ENCODE results near the gene TNNC1. TPM values are rescaled to one million over a fixed set of nuclear protein-coding genes. Genes with fewer than 3 reads are reported as not detected.

The TNNC1 gene
- total RNA-seq, 1 experiment from 2014 or later = 5.6 TPM

DNA sequence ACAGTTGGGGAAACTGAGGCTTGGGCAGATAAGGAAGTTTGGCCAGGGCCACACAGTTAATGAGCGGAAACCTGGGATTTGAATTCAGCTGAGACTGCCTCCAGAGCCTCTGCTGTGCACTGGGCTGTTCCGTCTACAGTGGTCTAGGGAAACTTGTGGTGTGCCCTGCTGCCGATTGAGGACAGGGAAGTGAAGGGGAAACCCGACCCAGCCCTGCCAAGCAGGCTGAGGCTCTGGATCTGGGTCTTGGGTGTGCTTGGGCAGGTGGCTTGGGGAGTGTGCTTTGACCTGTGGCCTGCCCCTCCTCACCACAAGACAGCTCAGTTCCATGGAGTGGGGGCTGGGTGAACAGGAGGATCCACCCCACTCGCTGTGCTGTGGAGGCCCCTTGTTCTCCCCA is 19.2 kb upstream of the TNNC1 start (continued):
- TF ChIP-seq, protein P1, sequence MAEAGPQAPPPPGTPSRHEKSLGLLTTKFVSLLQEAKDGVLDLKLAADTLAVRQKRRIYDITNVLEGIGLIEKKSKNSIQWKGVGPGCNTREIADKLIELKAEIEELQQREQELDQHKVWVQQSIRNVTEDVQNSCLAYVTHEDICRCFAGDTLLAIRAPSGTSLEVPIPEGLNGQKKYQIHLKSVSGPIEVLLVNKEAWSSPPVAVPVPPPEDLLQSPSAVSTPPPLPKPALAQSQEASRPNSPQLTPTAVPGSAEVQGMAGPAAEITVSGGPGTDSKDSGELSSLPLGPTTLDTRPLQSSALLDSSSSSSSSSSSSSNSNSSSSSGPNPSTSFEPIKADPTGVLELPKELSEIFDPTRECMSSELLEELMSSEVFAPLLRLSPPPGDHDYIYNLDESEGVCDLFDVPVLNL (CRISPR knock-in tag; IDR thresholded peaks at IDR 0.05; ENCODE audit: borderline replicate concordance, low read depth) = no peak
- TF ChIP-seq, protein P2, sequence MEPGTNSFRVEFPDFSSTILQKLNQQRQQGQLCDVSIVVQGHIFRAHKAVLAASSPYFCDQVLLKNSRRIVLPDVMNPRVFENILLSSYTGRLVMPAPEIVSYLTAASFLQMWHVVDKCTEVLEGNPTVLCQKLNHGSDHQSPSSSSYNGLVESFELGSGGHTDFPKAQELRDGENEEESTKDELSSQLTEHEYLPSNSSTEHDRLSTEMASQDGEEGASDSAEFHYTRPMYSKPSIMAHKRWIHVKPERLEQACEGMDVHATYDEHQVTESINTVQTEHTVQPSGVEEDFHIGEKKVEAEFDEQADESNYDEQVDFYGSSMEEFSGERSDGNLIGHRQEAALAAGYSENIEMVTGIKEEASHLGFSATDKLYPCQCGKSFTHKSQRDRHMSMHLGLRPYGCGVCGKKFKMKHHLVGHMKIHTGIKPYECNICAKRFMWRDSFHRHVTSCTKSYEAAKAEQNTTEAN (CRISPR knock-in tag; IDR thresholded peaks at IDR 0.05) = no peak
- TF ChIP-seq, protein P3, sequence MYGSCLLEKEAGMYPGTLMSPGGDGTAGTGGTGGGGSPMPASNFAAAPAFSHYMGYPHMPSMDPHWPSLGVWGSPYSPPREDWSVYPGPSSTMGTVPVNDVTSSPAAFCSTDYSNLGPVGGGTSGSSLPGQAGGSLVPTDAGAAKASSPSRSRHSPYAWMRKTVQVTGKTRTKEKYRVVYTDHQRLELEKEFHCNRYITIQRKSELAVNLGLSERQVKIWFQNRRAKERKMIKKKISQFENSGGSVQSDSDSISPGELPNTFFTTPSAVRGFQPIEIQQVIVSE (CRISPR knock-in tag; IDR thresholded peaks at IDR 0.05; ENCODE audit: borderline replicate concordance) = no peak
- TF ChIP-seq, protein P4, sequence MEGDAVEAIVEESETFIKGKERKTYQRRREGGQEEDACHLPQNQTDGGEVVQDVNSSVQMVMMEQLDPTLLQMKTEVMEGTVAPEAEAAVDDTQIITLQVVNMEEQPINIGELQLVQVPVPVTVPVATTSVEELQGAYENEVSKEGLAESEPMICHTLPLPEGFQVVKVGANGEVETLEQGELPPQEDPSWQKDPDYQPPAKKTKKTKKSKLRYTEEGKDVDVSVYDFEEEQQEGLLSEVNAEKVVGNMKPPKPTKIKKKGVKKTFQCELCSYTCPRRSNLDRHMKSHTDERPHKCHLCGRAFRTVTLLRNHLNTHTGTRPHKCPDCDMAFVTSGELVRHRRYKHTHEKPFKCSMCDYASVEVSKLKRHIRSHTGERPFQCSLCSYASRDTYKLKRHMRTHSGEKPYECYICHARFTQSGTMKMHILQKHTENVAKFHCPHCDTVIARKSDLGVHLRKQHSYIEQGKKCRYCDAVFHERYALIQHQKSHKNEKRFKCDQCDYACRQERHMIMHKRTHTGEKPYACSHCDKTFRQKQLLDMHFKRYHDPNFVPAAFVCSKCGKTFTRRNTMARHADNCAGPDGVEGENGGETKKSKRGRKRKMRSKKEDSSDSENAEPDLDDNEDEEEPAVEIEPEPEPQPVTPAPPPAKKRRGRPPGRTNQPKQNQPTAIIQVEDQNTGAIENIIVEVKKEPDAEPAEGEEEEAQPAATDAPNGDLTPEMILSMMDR (IDR thresholded peaks at IDR 0.05) = no peak
- TF ChIP-seq PRRX2 (CRISPR knock-in tag; IDR thresholded peaks at IDR 0.05) (no peak), SP1 (CRISPR knock-in tag; conservative IDR thresholded peaks at IDR 0.05) (no peak), ZNF396 (CRISPR knock-in tag; IDR thresholded peaks at IDR 0.05; ENCODE audit: borderline replicate concordance) (no peak), ZNF263 (CRISPR knock-in tag; IDR thresholded peaks at IDR 0.05; ENCODE audit: low read depth) (no peak)

DNA sequence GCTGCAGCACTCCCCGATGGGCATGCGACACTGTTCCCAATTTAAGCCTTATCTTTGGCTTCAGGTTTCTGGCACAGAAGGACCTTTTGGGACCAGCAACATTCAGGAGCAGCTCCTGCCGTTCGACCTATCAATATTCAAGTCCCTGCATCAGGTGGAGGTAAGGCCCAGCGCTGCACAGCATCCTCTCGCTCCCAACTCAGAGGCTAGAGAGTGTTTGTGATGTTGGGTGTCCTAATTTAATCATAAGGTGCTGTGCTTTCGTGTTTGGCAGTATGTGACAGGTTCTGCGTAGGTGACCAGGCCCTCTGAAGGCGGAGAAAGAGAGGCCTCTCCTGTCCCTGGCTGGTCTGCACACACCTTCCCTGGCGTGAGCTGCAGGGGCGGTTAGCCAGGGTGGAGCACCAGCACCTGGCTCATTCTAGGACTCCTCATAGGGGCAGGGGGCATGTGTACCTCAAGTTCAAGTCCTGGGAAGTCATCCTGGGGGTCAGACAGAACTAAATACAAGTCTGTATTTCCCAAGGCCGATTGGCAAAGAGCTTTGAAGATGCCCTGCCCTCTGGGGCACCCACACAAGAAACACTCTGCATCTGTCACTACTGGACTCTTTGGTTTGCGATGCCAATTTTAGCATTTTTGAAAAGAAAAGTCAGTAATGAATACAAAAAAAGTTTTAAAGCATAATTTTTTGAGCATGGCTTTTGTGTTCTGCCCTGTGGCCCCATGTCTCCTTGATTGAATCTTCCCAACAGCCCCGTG is 18.6 kb upstream of the TNNC1 start:
- POLR2A ChIA-PET = no interaction called here
- no peaks in the 10 kb centered on the region for H3K4me1 Mint-ChIP-seq
- TF ChIP-seq EMX1 (CRISPR knock-in tag; IDR thresholded peaks at IDR 0.05) (no peak), NFE2L1 (CRISPR knock-in tag; IDR thresholded peaks at IDR 0.05) (no peak), OVOL2 (CRISPR knock-in tag; IDR thresholded peaks at IDR 0.05; ENCODE audit: borderline replicate concordance) (no peak), ZNF671 (CRISPR knock-in tag; IDR thresholded peaks at IDR 0.05) (no peak), ELF4 (CRISPR knock-in tag; IDR thresholded peaks at IDR 0.05; ENCODE audit: low read depth) (no peak), ZBTB21 (CRISPR knock-in tag; IDR thresholded peaks at IDR 0.05; ENCODE audit: borderline replicate concordance) (no peak), GABPB1 (CRISPR knock-in tag; IDR thresholded peaks at IDR 0.05) (no peak), SP1 (CRISPR knock-in tag; conservative IDR thresholded peaks at IDR 0.05) (no peak), ZNF423 (CRISPR knock-in tag; IDR thresholded peaks at IDR 0.05) (no peak), ETV6 (CRISPR knock-in tag; IDR thresholded peaks at IDR 0.05) (no peak), ZNF263 (CRISPR knock-in tag; IDR thresholded peaks at IDR 0.05; ENCODE audit: low read depth) (no peak)
- TF ChIP-seq, protein P5, sequence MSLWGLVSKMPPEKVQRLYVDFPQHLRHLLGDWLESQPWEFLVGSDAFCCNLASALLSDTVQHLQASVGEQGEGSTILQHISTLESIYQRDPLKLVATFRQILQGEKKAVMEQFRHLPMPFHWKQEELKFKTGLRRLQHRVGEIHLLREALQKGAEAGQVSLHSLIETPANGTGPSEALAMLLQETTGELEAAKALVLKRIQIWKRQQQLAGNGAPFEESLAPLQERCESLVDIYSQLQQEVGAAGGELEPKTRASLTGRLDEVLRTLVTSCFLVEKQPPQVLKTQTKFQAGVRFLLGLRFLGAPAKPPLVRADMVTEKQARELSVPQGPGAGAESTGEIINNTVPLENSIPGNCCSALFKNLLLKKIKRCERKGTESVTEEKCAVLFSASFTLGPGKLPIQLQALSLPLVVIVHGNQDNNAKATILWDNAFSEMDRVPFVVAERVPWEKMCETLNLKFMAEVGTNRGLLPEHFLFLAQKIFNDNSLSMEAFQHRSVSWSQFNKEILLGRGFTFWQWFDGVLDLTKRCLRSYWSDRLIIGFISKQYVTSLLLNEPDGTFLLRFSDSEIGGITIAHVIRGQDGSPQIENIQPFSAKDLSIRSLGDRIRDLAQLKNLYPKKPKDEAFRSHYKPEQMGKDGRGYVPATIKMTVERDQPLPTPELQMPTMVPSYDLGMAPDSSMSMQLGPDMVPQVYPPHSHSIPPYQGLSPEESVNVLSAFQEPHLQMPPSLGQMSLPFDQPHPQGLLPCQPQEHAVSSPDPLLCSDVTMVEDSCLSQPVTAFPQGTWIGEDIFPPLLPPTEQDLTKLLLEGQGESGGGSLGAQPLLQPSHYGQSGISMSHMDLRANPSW (CRISPR knock-in tag; conservative IDR thresholded peaks at IDR 0.05; ENCODE audit: low read depth) = no peak
- TF ChIP-seq, protein P6, sequence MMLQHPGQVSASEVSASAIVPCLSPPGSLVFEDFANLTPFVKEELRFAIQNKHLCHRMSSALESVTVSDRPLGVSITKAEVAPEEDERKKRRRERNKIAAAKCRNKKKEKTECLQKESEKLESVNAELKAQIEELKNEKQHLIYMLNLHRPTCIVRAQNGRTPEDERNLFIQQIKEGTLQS (CRISPR knock-in tag; conservative IDR thresholded peaks at IDR 0.05) = no peak
- TF ChIP-seq, protein P3 (CRISPR knock-in tag; IDR thresholded peaks at IDR 0.05; ENCODE audit: borderline replicate concordance) = no peak
- TF ChIP-seq, protein P7, sequence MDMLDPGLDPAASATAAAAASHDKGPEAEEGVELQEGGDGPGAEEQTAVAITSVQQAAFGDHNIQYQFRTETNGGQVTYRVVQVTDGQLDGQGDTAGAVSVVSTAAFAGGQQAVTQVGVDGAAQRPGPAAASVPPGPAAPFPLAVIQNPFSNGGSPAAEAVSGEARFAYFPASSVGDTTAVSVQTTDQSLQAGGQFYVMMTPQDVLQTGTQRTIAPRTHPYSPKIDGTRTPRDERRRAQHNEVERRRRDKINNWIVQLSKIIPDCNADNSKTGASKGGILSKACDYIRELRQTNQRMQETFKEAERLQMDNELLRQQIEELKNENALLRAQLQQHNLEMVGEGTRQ (CRISPR knock-in tag; IDR thresholded peaks at IDR 0.05) = no peak
- H3K4me3 Mint-ChIP-seq = no peak overlapping the region
- CTCF ChIA-PET = interaction anchor here (1.2 to 2.3 kb wide), 8 partner anchors 14 to 87 kb away, joined by 3 to 10 read pairs (median 5); partner anchors contain the start of genes STAB1 and UQCC5
- H3K36me3 Mint-ChIP-seq = peaks cover 48% of the 10 kb centered on the region
- peak overlapping the region; percentile 23; the same call in 1 of the 2 replicates for H3K27ac Mint-ChIP-seq
- H3K9me3 Mint-ChIP-seq = no peaks in the 10 kb centered on the region
- ATAC-seq (no peak), DNase-seq (ENCODE audit: low spot score) (no peak)
- H3K27me3 Mint-ChIP-seq (ENCODE audit: low read depth) = no peaks in the 10 kb centered on the region

Measured in WTC11 (cell line).